ENCODE results near the gene GYS1.
"Not testable (repeated sequence)": the region's sequence is repeated elsewhere in the genome, so short reads cannot be mapped to it uniquely, and the experiment has no call there.

GRCh38 chr19:49031642-49032301 lies 38.7 kb upstream of the GYS1 start, which contains the start of gene CGB2:
- TF ChIP-seq CTCF (IDR thresholded peaks at IDR 0.05) = peak in 3 of 6 experiments; percentile 6 to 51 (median 20)
- TF ChIP-seq POLR2A (IDR thresholded peaks at IDR 0.05) = not testable (repeated sequence)

Measured in adrenal gland (tissue), 5 donors.